NCI-H774 (cell line): ENCODE measurements around the gene PBX2.
"Not testable (repeated sequence)": the region's sequence is repeated elsewhere in the genome, so short reads cannot be mapped to it uniquely, and the experiment has no call there.

Experiments
- DNase-seq: peaks from one replicate; lab custom pipeline; 2025; lab: John Stamatoyannopoulos, UW

Gene PBX2

DNA sequence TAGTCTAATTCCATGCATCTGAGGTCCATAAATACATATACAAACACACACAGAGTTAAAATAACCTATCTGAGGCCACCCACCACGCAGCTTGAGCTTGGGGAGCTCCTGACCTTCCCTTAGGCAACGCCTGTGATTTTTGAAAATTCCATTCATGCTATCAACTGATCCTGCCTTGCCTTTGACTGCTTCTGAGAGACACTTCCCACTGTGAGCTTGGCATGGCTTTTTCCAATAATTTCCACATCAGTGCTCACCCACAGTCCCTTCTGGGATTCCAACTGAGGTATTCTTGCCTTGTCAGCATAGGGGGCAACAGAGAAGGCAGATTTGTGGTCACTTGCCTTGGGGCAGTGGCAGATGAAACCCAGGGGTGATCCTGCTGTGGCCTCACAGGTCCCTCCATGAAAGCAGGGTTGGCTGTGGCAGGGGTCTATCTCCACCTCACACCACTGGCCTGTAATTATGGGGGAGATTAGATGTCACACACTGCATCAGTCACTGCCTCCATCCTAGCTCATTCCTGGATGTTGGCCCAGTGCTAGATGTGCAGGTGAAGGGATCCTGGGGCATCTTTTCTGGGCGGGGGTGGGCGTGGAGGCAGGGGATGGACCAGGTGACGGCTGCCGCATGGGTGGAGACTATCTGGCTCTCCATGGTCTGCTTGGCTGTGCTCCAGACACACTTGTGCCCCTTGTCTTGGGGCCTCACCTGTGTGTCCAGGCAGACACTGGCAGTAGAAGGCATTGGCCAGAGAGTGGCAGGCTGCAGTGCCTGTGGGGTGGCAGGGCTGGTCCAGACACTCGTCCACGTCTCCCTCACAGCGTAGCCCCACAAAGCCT lies 13.6 kb upstream of the PBX2 start:
- no peak for DNase-seq

DNA sequence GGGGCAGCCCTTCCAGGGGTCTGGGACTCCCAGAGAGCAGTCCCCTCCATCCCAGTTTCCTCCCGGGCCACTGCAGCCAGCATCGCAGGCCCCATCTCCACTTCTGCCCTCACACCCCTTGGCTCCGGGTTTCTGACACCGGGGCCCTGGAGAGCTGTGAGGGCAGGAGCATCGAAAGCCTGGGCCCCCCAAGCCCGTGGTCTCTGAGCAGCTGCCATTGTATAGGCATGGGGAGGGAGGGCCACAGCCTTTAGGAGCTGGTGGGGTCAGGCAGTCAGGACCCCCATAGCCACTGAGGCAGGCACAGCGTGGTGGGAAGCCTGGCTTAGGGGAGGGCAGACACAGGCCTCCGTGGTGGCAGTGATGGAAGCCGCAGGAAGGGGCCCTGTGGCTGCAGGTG lies 12.2 kb upstream of the PBX2 start:
- no peak for DNase-seq

DNA sequence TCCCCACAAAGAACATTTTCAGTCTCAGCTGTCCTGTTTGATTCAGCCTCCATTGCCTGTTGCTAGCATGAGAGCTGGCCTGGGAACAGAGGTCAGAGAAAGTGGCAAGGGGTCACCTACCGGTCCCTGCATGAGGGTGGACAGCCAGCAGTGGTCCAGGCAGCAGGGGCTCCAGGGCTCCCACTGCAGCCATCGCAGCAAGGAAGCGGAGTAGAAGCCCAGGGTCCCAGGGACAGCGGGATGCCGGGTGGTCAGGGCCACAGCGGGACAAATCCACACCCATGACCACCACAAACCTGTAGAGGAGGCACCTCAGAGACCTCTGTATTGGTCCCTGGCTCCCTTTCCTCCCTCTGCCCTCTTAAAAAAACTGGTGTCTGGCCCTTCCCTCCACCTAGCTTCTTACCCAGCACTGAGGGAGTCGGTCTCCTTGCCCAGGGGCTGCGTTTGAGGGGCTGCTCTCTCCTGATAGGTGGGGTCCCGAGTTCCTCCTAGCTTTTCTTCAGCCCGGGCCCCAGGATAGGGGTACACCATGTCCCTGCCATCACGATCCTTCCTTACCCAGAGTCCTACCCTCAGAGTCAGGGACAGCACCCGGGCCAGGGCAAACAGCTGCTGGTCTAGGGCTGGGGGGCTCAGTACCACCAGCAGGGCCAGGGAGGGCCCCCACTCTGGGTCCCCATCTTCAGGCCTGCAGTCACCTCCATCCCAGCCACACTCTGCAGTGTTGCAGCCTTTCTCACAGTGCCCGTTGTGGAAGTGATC lies 10.9 kb upstream of the PBX2 start:
- DNase-seq: no peak

DNA sequence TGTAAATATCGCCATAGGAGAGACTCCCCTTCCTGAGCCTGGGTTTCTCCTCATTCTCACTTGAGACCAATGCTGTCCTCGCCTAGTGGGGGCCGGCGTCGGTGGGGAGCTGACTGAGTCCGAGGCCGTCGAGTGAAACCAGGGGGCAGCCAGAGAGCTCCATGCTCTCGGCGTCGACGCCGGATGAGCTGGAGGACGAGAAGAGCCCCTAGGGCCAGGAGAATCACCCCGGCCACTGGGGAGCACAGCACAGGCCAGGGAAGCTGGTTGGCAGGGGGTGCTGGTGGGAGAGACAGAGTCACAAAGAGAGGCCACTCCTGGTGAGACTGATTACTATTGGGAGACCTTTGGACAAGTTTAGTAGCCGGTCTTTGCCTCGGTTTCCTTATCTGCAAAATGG lies 8.9 kb upstream of the PBX2 start:
- no peak for DNase-seq

DNA sequence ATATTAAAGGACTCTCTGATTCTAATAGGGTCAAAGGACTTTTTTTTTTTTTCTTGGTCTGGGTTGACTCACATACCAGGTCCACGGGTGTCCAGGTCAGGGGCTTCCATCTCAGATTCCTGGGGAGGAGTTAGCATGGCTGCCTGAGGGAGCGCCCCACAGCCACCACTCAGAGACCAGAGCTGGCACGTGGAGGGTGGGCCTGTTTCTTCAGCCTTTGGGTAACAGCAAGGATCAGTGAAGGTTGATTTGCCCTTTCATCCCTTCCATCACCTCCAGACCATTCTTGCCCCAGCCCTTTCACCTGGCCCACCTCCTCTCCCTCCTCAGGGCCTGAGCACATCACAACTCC lies 8.3 kb upstream of the PBX2 start:
- DNase-seq: no peak

DNA sequence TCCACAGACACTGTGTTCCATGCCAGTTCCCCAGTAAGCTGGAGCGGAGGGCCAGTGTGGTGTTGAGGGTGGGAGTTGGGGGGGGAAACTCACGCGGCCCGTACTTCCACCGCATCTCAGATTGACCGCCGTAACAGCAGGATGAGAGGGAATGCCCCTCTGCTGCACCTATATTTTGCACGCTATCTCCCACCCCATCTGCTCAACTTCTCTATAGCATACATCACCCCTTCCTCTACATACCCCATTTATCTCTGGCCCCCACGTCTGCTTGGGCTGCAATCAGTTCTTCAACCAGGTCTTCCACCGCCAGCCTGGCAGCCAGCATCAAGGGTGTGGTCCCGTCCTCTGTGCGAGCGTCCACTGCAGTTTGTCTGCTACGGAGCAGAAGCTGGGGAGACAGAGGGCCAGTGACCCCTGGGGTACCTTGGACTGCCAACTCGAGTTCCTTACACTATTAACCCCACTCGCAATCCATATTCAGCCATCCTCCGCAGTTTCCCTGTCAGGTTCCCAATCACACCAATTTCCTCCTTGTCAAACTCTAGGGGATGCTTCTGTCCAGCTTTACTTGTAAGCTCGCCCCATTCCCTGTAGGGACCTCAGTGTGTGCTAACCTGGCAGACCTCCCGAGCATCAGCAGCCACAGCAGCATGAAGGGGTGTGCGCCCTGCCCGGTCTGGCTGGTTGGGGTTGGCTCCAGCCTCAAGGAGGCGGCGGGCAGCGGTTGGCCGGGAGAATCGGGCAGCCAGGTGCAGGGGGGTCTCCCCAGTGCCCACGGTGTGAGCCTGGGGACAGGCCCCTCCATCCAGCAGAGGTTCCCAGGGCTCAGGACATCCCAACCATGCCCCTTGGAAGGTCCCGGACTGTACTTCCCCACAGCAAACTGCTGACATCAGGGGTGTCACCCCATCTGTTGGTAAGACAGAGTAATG lies 6.9 kb upstream of the PBX2 start:
- DNase-seq: no peak

DNA sequence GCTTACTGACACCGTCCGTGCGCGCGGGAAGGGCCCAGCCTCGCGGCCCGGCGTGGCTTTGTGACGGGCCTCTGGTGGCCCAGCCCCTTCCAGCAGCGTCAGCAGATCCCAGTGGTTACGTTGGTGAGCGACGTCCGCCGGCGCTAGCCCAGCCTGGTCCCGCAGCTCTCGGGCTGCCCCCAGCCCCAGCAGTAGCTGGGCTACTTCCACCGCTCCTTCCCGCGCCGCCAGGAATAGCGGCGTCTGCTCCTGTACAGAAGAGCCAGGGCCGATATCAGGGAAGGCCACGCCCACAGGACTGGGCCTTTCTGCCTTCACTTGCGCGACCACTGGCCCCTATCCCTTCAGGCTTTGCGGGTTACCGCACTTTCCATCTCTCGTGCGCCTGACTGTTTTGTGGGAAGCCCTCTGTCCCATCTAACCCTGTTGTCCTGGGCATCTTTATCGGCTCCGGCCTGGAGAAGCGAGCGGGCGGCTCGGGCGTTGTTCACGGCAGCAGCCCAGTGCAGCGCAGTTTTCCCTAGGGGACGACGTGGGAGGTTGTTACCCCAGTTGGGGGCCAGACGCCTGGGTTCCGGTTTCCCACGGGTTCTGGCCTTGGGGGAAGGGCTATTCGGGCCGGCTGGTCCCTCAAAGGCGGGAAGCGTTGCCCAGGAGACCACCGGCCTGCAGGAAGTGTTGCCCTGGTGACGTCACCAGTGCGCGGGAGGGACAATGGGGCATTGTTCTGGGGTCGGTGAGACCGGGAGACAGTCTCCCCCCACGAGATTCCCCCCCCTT lies 6.1 kb upstream of the PBX2 start:
- peak; percentile 81 for DNase-seq

DNA sequence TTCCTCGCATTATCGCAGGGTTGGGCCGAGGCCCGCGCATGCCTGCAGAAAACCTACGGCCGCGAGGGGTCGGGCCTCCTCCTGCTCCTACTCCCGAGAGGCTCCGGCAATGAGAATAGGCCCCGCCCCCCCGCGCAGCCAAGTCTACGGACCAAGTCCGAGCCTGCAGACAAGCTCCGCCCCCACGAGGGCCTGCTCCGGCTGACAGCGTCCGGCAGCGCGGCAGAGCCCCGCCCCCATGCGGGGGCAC lies 5.6 kb upstream of the PBX2 start:
- peak; percentile 99 for DNase-seq

DNA sequence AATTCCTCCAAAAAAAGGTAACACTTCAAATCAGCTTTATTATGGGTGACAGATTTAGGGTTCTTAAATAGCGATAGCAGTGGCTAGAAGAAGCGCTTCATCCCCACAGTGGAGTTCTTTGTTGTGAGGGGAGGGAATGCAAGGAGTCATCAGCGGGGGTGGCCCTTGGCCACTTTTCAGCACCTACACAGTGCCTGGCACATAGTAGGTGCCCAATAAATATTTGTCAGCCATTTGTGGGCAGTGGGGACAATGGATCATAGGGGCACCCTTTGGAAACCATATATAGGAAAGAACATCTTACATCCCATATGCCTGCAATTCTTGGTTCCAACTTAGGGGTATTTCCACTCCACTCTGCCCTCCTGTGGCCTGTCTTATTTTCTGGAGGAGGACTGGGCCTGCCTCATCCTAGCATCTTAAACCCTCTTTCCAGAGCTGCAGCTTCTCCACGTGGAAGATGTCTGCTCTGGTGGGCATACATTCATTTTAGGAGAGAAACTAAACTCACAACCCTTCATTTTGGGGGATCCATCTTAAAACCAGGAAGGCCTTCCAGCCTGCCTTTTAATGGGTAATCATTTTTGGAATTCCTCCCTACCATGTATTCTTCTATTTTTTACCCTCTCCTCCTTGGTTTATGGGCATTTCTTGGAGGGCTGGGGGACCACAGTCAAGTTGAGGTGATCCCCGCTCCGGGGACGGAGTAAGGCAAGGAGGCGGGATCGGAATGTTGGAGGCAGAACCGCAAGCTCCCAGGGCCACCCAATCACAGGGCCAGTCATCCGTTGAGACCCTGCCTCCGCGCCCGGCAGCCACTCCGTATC lies 5.0 kb upstream of the PBX2 start:
- DNase-seq: no peak

DNA sequence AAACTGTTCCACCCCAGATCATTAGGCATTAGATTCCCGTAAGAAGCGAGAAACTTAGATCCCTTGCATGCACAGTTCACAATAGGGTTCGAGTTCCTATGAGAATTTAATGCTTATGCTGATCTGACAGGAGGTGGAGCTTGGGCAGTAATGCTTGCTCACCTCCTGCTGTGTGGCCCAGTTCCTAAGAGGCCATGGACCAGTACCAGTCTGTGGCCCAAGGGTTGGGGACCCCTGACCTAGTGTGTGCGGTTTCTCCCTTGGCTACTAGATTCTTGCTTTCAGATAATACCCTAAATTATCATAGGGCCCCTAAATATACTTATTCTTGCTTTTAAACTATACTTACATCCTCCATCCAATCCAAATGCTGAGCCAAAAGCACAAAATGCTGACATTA lies 4.4 kb upstream of the PBX2 start:
- no peak for DNase-seq

DNA sequence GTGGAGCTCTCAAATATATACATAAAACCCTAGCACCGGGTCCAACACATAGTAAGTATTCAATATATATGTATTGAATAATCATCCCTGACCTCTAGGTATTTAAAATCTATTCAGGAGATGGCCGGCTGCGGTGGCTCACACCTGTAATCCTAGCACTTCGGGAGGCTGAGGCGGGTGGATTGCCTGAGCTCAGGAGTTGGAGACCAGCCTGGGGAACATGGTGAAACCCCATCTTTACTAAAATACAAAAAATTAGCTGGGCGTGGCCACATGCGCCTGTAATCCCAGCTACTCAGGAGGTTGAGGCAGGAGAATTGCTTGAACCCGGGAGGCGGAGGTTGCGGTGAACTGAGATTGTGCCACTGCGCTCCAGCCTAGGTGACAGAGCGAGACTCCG lies 3.1 kb upstream of the PBX2 start:
- not testable (repeated sequence) for DNase-seq

DNA sequence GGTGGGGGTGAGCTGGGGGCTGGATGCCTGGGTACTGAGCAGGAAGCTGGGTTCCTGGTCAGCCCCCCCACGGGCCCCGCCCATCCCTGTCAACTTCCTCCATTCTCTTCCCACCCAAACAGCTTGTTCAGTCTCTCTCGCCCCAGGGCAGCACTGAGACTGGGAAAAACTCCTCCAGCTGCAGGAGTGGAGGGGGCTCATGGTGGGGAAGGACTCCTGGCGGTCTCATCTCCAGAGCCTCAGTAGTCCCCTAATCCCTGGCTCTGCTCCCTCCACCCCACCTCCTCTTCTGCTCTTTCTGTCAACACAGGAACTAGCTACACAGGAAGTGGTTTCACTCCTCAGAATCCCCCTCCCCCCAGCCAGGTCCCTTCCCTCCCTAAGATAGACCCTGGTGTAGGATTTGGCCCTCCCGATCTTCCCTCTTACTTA lies 2.6 kb upstream of the PBX2 start, which contains the start of gene GPSM3:
Gene GPSM3, minus strand, starts transcription at position 36 of the 432 bp plus-strand sequence. CDS start 130 bp downstream, outside the sequence.
- no peak for DNase-seq

DNA sequence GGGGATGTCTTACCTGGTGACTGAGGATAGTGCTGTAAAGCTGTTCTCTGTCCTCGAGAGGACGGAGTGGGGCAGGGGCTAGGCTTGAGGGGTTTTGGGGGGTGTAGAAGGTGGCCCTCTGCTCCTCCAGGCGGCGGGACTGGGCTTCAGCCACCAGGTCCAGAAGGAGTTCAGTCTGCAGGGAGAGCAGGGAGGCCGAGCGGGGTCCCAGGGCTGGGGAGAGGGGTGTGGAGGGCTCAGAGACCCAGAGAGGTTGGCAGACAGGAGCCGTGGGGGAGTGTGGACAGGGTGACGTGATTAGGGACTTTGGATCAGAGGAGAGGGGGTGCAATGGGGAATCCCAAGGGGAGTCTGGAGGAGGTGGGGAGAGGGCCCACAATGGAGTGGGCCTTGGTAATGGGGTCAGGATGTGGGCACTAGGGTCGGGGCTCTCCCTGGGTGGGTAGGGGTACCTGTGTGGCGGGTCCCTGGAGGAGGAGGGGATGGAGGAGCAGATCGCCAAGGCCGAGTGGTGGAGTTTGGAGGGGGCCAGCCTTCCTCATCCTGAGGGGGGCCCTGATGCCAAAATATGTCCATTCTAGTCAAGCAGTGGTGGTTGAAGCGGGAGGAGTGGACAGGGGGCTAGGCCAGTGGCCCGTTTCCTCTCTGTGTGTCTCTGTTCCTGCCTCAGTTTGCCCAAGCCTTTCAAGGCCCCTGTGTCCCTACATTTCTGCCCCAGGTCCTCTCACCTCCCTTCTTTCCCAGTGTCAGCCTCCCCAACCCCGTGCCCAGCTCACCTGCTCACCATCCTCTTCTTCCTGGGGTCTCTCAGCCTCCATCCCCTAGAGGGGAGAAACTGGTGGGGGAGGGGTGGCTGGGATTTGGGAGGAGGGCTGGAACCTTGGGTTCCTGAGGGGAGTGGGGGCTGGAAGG lies 1.9 kb upstream of the PBX2 start:
- DNase-seq: no peak

DNA sequence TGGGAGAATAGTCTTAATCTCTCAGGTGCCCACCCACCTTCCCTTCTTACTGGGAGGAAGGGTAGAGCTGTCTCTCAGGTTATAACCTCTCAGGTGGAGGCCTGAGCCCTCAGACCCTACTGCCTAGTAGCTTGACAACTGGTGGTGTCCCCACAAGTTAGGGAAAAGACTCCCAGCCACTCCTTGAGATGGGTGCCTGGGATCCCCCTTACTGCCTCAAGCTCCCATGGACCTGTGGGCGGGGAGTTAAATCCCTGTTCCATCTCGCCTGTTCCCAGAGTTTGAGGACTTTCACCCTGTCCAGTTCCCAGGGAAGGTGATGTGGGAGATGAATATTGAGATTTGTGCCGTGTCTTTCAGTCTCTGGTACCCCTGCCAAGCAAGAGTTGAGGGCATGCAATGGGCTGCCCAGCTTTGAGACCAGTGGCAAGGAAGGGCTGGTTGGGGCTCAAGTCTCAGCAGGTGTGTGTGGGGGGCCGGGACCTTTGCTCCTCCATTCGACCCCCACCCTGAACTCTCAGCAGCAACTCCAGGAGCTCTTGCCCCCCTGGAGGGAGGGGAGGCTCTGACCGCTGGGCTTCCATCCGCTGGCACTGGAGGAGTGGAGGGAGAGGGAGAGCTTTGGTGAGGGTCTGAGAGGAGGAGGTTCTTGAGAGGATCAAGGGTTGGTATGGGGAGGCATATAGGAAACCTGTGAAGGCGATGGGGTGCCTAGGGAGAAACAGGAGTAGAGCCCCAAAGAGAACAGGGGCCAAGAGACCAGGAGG lies 1.1 kb upstream of the PBX2 start:
- no peak for DNase-seq

DNA sequence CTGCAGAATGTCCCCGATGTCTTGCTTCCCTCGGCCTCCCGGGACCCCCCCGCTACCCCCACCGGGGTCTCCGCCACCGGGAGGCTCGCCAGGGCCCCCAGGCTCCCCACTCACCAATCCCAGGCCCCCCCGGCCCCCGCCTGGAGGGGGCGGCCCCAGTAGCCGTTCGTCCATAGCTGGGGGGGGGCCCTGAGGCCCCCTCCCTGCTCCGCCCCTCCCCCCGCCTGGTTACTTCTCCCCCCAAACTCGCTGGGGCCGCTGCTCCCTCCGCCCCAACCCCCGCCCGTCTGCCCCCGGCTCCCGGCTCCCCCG lies 304 bp downstream of the PBX2 start:
- DNase-seq: no peak

DNA sequence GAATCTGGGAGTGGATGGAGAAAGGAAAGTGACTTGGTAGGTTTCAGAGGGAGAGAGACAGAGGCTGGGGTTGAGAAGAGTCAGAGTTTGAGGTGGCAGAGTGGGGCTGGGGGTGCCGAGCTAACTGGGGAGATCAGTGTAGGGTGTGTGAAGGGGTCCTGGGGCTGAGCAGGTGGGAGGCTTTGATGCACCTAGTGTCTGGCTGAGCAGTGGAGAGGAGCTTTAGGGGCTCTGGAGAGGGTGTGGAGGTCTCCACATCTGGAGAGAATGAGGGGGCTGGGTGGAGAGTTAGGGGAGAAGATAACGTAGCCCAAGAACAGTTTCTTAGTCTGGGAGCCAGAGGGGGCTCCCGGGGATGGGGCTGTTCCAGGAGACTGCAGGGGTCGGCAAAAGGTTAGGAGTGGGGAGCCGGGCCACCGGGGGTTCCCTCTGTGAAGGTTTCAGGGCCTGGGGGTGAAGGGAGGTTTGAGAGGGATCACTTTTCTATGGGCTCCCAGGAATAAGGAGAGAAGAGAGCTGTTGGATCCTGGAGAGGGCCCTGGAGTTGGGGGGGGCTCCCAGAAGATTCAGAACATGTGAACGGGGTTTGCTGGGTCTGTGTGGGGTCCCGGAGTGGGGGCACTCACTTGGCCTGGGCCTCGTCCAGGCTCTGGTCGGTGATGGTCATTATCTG lies 797 bp downstream of the PBX2 start:
- no peak for DNase-seq

DNA sequence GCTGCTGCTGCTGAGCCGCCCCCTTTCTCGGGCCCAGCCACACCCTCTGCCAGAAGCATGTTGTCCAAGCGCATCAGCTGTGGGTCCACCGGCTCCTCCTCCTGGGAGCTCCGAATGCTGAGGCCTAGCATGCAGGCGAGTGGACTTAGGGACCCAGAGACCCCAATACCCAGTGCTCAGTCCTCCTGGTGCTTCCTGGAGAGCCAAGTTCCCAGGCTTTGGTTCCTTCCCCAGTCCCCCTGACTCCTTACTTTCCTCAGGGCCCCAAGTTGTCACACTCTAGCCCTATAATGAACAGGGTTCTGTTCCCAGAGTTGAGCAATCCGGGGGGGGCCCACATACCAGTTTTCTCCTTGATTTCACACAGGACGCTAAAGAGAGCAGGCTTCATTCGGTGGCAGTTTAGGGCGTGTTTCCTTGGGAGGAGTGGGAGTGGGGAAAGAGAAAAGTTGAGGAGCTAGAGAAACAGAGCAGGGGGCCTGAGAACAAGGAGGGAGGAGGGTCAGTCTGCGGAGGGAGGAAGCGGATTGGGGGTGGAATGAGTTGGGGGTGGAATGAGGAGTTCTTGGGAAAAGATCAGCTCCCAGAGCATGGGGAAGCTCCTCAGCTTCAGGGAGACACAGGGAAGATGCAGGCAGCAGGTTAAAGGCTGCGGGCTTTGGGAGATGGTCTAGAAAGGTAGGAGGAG lies 1.5 kb downstream of the PBX2 start:
- no peak for DNase-seq
